ENCODE measurements around the gene PORCN. TPM values are rescaled to one million over a fixed set of nuclear protein-coding genes. Genes with fewer than 3 reads are reported as not detected.

PORCN gene
- total RNA-seq, 2 donors from 2014 or later = 15.1 to 61.7 TPM

DNA sequence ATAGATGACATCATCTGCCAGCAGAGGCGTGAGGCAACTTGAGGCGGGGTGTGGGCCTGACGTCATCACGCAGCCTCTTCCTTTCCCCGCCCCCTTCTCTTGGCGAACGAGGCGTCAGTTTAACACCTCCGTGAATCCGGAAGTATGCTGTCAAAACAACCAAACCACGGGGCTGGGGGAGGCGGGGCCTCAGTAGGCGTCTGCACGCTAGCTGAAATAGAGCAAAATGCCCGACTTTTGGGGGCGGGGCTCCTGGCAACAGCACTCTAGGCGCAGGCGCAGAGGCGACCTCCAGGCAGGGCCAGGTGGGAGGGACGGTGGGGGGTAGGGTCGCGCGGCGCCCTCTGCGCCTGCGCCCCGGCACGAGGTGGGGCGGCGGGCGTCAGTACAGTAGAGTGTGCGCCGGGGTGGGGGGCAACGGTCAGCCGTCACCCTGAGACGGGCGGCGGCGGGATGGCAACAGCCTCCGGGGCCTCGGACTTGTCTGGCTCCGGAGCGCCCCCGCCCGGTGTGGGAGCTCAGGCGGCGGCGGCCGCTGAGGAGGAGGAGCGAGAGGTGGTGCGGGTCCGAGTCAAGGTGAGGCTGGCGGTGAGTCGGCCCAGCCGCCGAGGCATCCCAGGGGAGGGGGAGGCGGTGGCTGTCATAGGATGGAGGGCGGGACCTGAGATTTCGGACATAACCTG is 30.7 kb downstream of the PORCN start, which contains the start of gene TBC1D25:
TSS of gene TBC1D25 (plus strand) at position 370 of the 683 bp plus-strand sequence. CDS start at position 454, 84 bp downstream.
- Histone ChIP-seq H3K36me3 (no peaks in the 10 kb centered on the region), H3K27me3 (replicated peaks; ENCODE audit: insufficient read depth) (no peaks in the 10 kb centered on the region), H3K4me3 (peak within 1 kb of the TSS; percentile 51 to 59), H3K9me3 (no peaks in the 10 kb centered on the region), H3K27ac (peak within 1 kb of the TSS; percentile 85), H3K4me1 (replicated peaks) (no peaks in the 10 kb centered on the region)
- WGBS = under 1% methylated on average over 42 of the region's 59 CpGs
- DNase-seq (ENCODE audit: low spot score) = peak; percentile 92
- intact Hi-C loops (cut with DNase I) = loop anchor here (10.0 kb wide), 1 partner anchor 55 kb away; the partner anchor contains the start of gene WDR13
- TF ChIP-seq POLR2A (IDR thresholded peaks at IDR 0.05) = peak; percentile 62
- peak; percentile 89 for TF ChIP-seq POLR2AphosphoS5 (IDR thresholded peaks at IDR 0.05)
- TF ChIP-seq, protein P1, sequence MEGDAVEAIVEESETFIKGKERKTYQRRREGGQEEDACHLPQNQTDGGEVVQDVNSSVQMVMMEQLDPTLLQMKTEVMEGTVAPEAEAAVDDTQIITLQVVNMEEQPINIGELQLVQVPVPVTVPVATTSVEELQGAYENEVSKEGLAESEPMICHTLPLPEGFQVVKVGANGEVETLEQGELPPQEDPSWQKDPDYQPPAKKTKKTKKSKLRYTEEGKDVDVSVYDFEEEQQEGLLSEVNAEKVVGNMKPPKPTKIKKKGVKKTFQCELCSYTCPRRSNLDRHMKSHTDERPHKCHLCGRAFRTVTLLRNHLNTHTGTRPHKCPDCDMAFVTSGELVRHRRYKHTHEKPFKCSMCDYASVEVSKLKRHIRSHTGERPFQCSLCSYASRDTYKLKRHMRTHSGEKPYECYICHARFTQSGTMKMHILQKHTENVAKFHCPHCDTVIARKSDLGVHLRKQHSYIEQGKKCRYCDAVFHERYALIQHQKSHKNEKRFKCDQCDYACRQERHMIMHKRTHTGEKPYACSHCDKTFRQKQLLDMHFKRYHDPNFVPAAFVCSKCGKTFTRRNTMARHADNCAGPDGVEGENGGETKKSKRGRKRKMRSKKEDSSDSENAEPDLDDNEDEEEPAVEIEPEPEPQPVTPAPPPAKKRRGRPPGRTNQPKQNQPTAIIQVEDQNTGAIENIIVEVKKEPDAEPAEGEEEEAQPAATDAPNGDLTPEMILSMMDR (IDR thresholded peaks at IDR 0.05) = peak in 3 of 4 experiments; percentile 10 to 39 (median 29)

DNA sequence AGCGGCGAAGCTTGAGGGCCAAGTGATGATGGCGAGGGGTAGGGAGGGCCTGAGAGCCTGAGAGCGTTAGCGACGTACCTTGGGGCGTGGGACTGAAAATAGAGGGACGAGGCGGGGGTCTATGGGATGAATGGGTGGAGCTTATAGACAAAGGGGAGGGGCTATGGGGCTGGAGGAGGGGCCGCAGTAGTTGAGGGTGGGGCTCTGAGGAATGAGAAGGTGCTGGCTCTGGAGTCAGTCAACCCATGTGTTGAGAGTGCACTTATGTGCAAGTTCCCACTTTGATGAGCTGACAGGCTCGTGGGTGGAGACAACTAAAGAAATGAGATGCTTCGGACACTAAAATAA is 31.2 kb downstream of the PORCN start:
- H3K27me3 ChIP-seq (replicated peaks; ENCODE audit: insufficient read depth) = no peaks in the 10 kb centered on the region
- peak; percentile 16 for DNase-seq (ENCODE audit: low spot score)
- no peaks in the 10 kb centered on the region for H3K36me3 ChIP-seq
- peak overlapping the region; percentile 85 for H3K27ac ChIP-seq
- H3K9me3 ChIP-seq = no peaks in the 10 kb centered on the region
- WGBS = 5% methylated on average over 12 of the region's 12 CpGs
- TF ChIP-seq POLR2A (IDR thresholded peaks at IDR 0.05) (no peak), POLR2AphosphoS5 (IDR thresholded peaks at IDR 0.05) (no peak)
- TF ChIP-seq, protein P1 (IDR thresholded peaks at IDR 0.05) = no peak
- H3K4me3 ChIP-seq = peak overlapping the region; percentile 51 to 59
- no peaks in the 10 kb centered on the region for H3K4me1 ChIP-seq (replicated peaks)
- intact Hi-C loops (cut with DNase I) = no loop called here

DNA sequence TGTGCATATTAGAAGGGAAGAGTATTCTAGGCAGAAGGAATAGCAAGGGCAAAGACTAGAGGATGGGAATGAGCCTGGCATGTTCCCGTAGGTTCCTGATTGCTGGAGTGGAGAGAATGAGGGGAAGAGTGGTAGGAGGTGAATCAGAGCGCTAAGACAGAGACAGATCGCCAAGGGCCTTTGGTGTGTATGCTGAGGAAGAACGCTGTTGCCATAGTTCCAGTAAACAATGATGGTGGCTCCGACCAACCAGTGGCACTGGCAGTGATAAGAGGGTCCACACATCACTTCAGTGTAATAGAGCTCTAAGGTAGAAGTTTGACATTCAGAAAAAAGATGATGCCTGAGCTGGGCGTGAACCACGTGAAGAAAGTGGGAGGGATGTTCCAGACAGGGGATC is 31.7 kb downstream of the PORCN start:
- 81% methylated on average over 7 of the region's 7 CpGs for WGBS
- intact Hi-C loops (cut with DNase I) = no loop called here
- Histone ChIP-seq H3K36me3 (no peaks in the 10 kb centered on the region), H3K27me3 (replicated peaks; ENCODE audit: insufficient read depth) (no peaks in the 10 kb centered on the region), H3K9me3 (no peaks in the 10 kb centered on the region), H3K4me3 (peak overlapping the region in 1 of 2 donors; percentile 51), H3K27ac (peak overlapping the region in 1 of 2 donors; percentile 85), H3K4me1 (replicated peaks) (no peaks in the 10 kb centered on the region)
- TF ChIP-seq, protein P1 (IDR thresholded peaks at IDR 0.05) = no peak
- TF ChIP-seq POLR2A (IDR thresholded peaks at IDR 0.05) = no peak
- TF ChIP-seq POLR2AphosphoS5 (IDR thresholded peaks at IDR 0.05) = no peak
- no peak for DNase-seq (ENCODE audit: low spot score)

DNA sequence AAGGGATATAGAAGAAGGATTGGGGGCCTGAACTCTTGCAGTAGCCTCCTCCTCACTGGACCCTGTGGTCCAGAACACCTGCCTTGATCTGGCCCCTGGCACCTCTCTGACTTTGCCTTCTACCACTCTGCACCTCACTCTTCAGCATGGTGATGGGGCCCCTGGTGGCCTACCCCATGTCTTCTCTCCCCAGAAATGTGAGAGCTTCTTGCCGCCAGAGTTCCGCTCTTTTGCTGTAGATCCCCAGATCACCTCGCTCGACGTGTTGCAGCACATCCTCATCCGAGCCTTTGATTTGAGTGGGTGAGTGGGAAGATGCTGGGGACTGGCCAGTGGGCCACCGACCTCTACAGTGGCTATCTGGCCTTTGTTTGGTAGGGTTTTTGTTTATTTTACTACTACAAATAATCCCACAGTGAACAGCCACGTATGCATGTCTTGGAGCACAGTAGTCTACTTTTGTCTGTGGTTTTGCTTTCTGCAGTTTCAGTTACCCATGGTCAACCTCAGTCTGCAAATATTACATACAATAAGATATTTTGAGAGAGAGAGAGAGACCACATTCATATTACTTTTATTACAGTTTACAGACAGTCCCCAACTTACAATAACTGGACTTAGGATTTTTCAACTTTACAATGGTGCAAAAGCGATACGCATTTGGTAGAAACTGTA is 32.5 kb downstream of the PORCN start:
- Histone ChIP-seq H3K4me1 (replicated peaks) (no peaks in the 10 kb centered on the region), H3K27ac (no peak overlapping the region), H3K27me3 (replicated peaks; ENCODE audit: insufficient read depth) (no peaks in the 10 kb centered on the region), H3K36me3 (no peaks in the 10 kb centered on the region), H3K9me3 (no peaks in the 10 kb centered on the region), H3K4me3 (no peak overlapping the region)
- no peak for DNase-seq (ENCODE audit: low spot score)
- WGBS = 76% methylated on average over 10 of the region's 10 CpGs
- no peak for TF ChIP-seq POLR2AphosphoS5 (IDR thresholded peaks at IDR 0.05)
- TF ChIP-seq, protein P1 (IDR thresholded peaks at IDR 0.05) = no peak
- intact Hi-C loops (cut with DNase I) = no loop called here
